ENCODE data around the gene C1QTNF9. TPM values are rescaled to one million over a fixed set of nuclear protein-coding genes. Genes with fewer than 3 reads are reported as not detected.
"Not testable (repeated sequence)": the region's sequence is repeated elsewhere in the genome, so short reads cannot be mapped to it uniquely, and the experiment has no call there.

Gene C1QTNF9
- total and polyA plus RNA-seq, 5 donors, result 0.12 to 1.8 (median 0.79) TPM

DNA sequence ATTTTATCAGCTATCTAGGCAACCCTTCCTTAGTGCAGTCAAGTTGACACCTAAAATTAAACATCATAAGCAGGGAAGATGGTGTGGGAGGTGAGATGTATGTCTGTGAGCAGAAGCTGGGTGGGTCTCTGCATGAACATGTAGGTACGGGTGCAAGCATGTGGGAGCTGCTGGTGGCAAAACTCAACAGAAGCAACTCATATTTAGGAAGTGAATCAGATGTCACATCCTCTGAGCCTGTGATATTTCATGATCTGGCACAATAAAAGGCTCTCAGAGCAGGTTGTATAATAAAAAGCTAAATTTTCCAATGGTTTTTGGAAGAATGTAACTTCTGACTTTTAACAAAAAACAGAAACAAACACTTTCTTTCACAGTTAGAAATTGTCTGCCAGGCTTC is 44.4 kb downstream of the C1QTNF9 start:
- Histone ChIP-seq H3K4me3 (ENCODE audit: low read length) (no peak overlapping the region), H3K27ac (ENCODE audit: low read length) (no peak overlapping the region), H3K9me3 (ENCODE audit: control insufficient read depth, low read length) (no peaks in the 10 kb centered on the region), H3K4me1 (ENCODE audit: control insufficient read depth, insufficient read depth, low read length) (no peaks in the 10 kb centered on the region), H3K27me3 (ENCODE audit: control insufficient read depth, insufficient read depth) (no peaks in the 10 kb centered on the region)
- intact Hi-C loops (cut with DNase I), result no loop called here
- ATAC-seq (no peak), DNase-seq (no peak)
- WGBS, result 38% methylated on average over 1 of the region's 1 CpG

DNA sequence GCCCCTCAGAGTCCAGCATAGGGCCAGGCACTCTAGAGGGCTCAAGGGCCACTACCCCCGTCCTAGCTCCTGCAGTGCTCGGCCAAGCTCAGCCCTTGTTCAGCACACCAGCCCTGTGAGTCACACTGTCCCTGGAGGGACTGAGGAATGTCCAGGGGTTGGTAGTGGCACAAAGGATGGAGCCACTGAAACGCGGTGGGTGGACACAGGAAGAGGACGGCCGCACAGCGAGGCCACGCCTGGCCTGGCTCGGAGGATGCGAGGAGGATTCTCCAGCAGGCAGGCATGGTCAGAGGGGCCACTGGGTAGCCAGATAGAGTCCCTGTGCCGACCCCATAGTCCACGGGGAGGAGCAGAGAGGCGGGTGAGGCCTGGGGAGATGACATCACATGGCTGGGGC is 45.7 kb downstream of the C1QTNF9 start:
- WGBS, result 85% methylated on average over 13 of the region's 13 CpGs
- H3K4me3 ChIP-seq (ENCODE audit: low read length), result no peak overlapping the region
- no peak overlapping the region for H3K27ac ChIP-seq (ENCODE audit: low read length)
- no peaks in the 10 kb centered on the region for H3K27me3 ChIP-seq (ENCODE audit: control insufficient read depth, insufficient read depth)
- intact Hi-C loops (cut with DNase I), result no loop called here
- DNase-seq (no peak), ATAC-seq (no peak)
- no peaks in the 10 kb centered on the region for H3K4me1 ChIP-seq (ENCODE audit: control insufficient read depth, insufficient read depth, low read length)
- no peaks in the 10 kb centered on the region for H3K9me3 ChIP-seq (ENCODE audit: control insufficient read depth, low read length)

DNA sequence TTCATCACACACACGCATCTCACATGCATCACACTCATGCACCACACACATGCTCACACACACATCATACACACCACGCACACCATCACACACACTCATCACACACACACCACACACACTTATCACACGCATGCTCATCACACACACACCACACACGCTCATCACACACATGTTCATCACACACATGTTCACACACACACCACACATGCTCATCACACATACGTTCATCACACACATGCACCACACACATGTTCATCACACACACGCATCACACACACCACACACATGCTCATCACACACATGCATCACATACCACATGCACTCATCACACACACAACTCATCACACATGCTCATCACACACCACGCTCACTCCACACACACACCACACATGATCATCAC is 46.9 kb downstream of the C1QTNF9 start:
- WGBS, result 91% methylated on average over 7 of the region's 7 CpGs
- intact Hi-C loops (cut with DNase I), result no loop called here
- no peak for DNase-seq

DNA sequence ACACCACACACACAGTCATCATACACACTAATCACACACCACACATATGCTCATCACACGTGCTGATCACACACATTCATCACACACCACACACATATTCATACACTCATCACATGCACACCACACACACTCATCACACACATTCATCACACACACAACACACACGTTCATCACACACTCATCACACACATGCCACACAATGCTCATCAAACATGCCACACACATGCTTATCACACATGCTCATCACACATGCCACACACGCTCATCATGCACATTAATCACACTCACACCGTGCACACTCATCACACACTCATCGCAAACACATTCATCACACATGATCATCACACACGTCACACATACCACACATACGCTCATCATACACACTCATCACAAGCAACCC is 47.5 kb downstream of the C1QTNF9 start:
- DNase-seq, result no peak
- H3K4me3 ChIP-seq (ENCODE audit: low read length), result no peak overlapping the region
- H3K27me3 ChIP-seq (ENCODE audit: control insufficient read depth, insufficient read depth), result no peaks in the 10 kb centered on the region
- H3K27ac ChIP-seq (ENCODE audit: low read length), result no peak overlapping the region
- no peaks in the 10 kb centered on the region for H3K4me1 ChIP-seq (ENCODE audit: control insufficient read depth, insufficient read depth, low read length)
- H3K9me3 ChIP-seq (ENCODE audit: control insufficient read depth, low read length), result no peaks in the 10 kb centered on the region
- intact Hi-C loops (cut with DNase I), result no loop called here
- no peak for ATAC-seq
- 95% methylated on average over 7 of the region's 7 CpGs for WGBS

More for the DNA sequence above, 46.9 kb downstream of the C1QTNF9 start:
- Histone ChIP-seq H3K4me1 (ENCODE audit: control insufficient read depth, insufficient read depth, low read length) (no peaks in the 10 kb centered on the region), H3K27me3 (ENCODE audit: control insufficient read depth, insufficient read depth) (no peaks in the 10 kb centered on the region), H3K27ac (ENCODE audit: low read length) (no peak overlapping the region), H3K4me3 (ENCODE audit: low read length) (no peak overlapping the region), H3K9me3 (ENCODE audit: control insufficient read depth, low read length) (no peaks in the 10 kb centered on the region)
- ATAC-seq, result no peak

DNA sequence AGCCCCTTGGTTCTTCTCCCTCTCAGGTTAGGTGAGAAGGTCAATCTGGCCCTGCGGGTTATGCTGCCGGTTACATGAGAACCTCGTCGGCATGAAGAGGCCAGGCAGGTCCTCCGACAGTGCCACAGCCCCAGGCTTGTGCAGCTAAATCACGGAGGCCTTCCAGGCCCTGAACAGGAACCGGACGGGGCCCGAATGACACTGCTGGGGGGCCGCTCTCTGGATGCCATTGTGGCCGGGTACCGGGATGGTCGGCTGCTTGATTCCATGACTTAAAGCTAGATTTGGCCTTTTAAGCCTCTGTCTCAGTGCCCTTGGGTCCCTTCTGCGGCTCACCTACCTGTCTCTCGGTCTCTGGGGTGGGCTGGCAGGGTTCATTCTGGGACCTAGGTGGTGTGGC is 48.4 kb downstream of the C1QTNF9 start:
- no peak for DNase-seq
- Histone ChIP-seq H3K27me3 (ENCODE audit: control insufficient read depth, insufficient read depth) (no peaks in the 10 kb centered on the region), H3K4me3 (ENCODE audit: low read length) (no peak overlapping the region), H3K4me1 (ENCODE audit: control insufficient read depth, insufficient read depth, low read length) (no peaks in the 10 kb centered on the region), H3K9me3 (ENCODE audit: control insufficient read depth, low read length) (no peaks in the 10 kb centered on the region), H3K27ac (ENCODE audit: low read length) (no peak overlapping the region)
- intact Hi-C loops (cut with DNase I), result no loop called here
- ATAC-seq, result no peak
- WGBS, result 94% methylated on average over 15 of the region's 15 CpGs

DNA sequence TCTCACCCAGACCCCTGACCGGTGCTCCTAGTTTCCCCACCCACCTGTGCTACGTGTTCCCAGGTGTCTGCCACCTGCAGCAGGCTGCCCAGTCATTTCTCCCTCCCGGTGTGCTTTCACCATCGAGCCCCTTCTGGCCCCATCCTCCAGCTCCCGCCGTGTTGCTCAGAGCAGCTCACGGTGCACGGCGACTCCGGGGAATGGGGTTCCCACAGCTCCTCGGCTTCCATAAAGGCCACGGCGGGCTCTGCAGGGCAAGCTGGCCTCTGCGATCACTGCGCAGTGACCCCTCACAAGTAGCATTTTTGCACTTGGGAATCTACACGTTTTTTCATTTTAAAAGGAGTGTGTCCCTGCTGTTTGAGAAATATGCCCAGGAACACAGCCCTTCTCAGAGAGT is 49.5 kb downstream of the C1QTNF9 start:
- intact Hi-C loops (cut with DNase I); H3K27me3 ChIP-seq (ENCODE audit: control insufficient read depth, insufficient read depth); ATAC-seq; H3K27ac ChIP-seq (ENCODE audit: low read length); H3K9me3 ChIP-seq (ENCODE audit: control insufficient read depth, low read length); H3K4me1 ChIP-seq (ENCODE audit: control insufficient read depth, insufficient read depth, low read length); DNase-seq; H3K4me3 ChIP-seq (ENCODE audit: low read length): not testable (repeated sequence)
- WGBS, result 82% methylated on average over 16 of the region's 16 CpGs

DNA sequence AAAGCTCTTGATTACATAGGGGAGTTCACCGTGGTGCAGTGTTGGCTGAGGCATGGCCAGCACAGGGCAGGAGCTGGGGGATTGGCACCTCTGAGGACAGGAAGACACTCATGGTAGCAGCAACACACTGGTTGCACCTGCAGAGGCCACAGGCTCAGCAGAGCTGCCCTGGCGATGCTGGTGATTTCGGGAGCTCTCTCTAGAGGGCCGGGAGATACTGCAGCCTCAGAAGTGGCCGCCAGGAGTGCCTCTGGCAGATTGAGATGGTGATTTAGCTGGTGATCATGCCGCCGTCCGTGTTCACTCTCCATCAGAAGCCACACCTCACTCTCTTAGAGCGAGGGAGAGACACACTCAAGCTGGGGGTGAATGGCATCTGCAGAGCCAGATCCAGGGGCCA is 49.9 kb downstream of the C1QTNF9 start:
- intact Hi-C loops (cut with DNase I), result not testable (repeated sequence)

DNA sequence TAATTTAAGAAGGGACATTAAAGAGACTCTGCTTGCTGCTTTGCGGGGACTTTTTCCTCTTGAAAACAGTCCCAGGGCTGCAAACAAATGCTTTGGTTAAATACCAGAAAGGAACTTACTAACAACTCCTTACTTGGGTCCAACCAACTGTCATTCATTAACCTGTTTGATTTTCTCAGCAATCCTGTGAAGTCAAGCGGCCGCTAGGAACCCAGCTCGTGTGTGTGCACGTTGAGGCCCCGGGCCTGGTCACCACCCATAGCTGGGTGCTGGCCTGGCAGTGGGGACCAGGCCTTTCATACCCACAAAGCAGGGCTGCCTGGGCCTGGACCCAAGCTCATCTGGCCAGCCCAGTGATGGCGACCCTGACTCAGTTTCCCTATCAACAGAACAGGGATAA is 50.7 kb downstream of the C1QTNF9 start:
- Histone ChIP-seq H3K27ac (ENCODE audit: low read length) (no peak overlapping the region), H3K4me1 (ENCODE audit: control insufficient read depth, insufficient read depth, low read length) (no peaks in the 10 kb centered on the region), H3K27me3 (ENCODE audit: control insufficient read depth, insufficient read depth) (no peaks in the 10 kb centered on the region), H3K4me3 (ENCODE audit: low read length) (no peak overlapping the region), H3K9me3 (ENCODE audit: control insufficient read depth, low read length) (no peaks in the 10 kb centered on the region)
- ATAC-seq (no peak), DNase-seq (no peak)
- intact Hi-C loops (cut with DNase I), result loop anchor here in 1 of 4 donors (10.0 kb wide), 1 partner anchor 1415 kb away; no protein-coding TSS in a partner anchor
- 93% methylated on average over 7 of the region's 7 CpGs for WGBS

More for the DNA sequence above, 49.9 kb downstream of the C1QTNF9 start:
- not testable (repeated sequence) for H3K27ac ChIP-seq (ENCODE audit: low read length); H3K9me3 ChIP-seq (ENCODE audit: control insufficient read depth, low read length); DNase-seq; H3K4me3 ChIP-seq (ENCODE audit: low read length); H3K4me1 ChIP-seq (ENCODE audit: control insufficient read depth, insufficient read depth, low read length); H3K27me3 ChIP-seq (ENCODE audit: control insufficient read depth, insufficient read depth); ATAC-seq
- 58% methylated on average over 9 of the region's 9 CpGs for WGBS

DNA sequence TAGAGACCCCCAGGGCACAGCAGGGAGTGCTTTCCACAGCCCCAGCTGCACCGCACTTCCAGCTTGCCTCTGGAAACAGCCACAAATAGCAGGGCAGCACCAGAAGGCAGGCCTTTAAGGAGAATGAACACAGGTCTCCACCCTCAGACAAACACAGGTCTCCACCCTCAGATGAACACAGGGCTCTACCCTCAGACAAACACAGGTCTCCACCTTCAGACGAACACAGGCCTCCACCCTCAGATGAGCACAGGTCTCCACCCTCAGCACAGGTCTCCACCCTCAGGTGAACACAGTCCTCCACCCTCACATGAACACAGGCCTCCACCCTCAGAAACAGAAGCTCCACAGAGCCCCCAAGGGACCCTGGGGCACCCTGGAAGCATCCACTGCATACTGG is 51.7 kb downstream of the C1QTNF9 start:
- intact Hi-C loops (cut with DNase I), result loop anchor here in 1 of 4 donors (10.0 kb wide), 1 partner anchor 1416 kb away; no protein-coding TSS in a partner anchor

DNA sequence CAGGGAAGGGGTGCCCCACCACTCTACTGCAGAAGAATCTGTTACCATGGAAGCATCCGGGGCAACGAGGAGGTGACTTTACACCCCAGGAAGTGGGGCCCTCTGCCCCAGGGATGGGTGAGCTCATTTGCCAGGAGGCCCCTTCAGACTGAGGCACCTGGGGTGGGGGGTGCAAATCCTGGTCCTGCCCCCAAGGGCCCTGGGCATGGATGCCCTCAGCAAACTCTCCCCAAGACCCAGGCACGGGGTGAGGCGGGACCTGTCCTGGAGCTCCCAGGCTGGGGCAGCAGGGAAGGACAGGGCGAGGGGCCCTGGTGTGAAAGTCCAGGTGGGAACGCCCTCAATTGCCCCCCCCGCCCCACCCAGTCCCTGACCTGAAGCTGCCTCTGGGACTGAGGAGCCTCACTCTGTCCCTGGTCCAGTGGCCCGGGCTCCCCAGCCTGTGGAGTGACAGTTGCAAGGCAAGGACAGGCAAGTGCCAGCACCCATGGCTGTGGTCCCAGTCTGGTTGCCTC is 52.5 kb downstream of the C1QTNF9 start:
- WGBS, result 82% methylated on average over 8 of the region's 8 CpGs

More for the DNA sequence above, 51.7 kb downstream of the C1QTNF9 start:
- ATAC-seq (no peak), DNase-seq (no peak)
- H3K4me3 ChIP-seq (ENCODE audit: low read length), result no peak overlapping the region
- no peaks in the 10 kb centered on the region for H3K27me3 ChIP-seq (ENCODE audit: control insufficient read depth, insufficient read depth)
- WGBS, result 95% methylated on average over 2 of the region's 2 CpGs
- H3K9me3 ChIP-seq (ENCODE audit: control insufficient read depth, low read length), result no peaks in the 10 kb centered on the region
- no peak overlapping the region for H3K27ac ChIP-seq (ENCODE audit: low read length)
- no peaks in the 10 kb centered on the region for H3K4me1 ChIP-seq (ENCODE audit: control insufficient read depth, insufficient read depth, low read length)

DNA sequence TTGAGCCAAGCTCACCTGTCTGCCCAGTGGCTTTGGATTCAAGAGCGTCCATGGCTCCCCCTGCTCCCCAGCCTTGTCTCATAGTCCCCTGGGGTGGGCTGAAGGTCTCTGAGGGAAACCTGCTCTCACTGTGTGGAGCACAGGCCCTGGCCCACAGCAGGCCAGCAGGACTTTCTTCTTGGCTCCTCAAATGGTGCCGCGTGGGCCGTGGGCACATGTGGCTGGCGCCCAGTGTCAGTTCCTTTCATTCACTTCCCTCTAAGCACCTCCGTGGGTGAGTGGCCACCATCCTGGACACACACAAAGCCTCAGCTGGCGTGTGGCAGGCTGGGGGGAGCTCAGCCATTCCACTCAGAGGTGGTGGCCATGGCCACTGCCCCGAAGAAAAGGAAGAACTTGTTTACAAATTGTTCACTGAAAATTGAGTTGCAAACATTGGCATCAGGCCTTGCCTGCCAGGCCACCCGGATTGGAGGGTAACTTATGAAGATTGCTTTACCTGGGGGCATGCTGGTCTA is 53.1 kb downstream of the C1QTNF9 start:
- Histone ChIP-seq H3K4me3 (ENCODE audit: low read length) (no peak overlapping the region), H3K4me1 (ENCODE audit: control insufficient read depth, insufficient read depth, low read length) (no peaks in the 10 kb centered on the region), H3K9me3 (ENCODE audit: control insufficient read depth, low read length) (no peaks in the 10 kb centered on the region), H3K27ac (ENCODE audit: low read length) (no peak overlapping the region), H3K27me3 (ENCODE audit: control insufficient read depth, insufficient read depth) (no peaks in the 10 kb centered on the region)
- no peak for DNase-seq
- 88% methylated on average over 9 of the region's 9 CpGs for WGBS
- intact Hi-C loops (cut with DNase I), result loop anchor here in 1 of 4 donors (10.0 kb wide), 1 partner anchor 1418 kb away; no protein-coding TSS in a partner anchor
- no peak for ATAC-seq

More for the DNA sequence above, 52.5 kb downstream of the C1QTNF9 start:
- no peaks in the 10 kb centered on the region for H3K9me3 ChIP-seq (ENCODE audit: control insufficient read depth, low read length)
- no peak for DNase-seq
- no peak overlapping the region for H3K27ac ChIP-seq (ENCODE audit: low read length)
- H3K4me1 ChIP-seq (ENCODE audit: control insufficient read depth, insufficient read depth, low read length), result no peaks in the 10 kb centered on the region
- intact Hi-C loops (cut with DNase I), result loop anchor here in 1 of 4 donors (10.0 kb wide), 1 partner anchor 1417 kb away; no protein-coding TSS in a partner anchor
- no peak overlapping the region for H3K4me3 ChIP-seq (ENCODE audit: low read length)
- no peaks in the 10 kb centered on the region for H3K27me3 ChIP-seq (ENCODE audit: control insufficient read depth, insufficient read depth)
- ATAC-seq, result no peak

All from right cardiac atrium (tissue), 5 donors.